Gastroesophageal sphincter (tissue), 3 donors: ENCODE measurements around the gene PPM1B.
"Not testable (repeated sequence)": the region's sequence is repeated elsewhere in the genome, so short reads cannot be mapped to it uniquely, and the experiment has no call there.

Experiments used
- EP300 ChIP-seq: sonication (generic); formaldehyde crosslinking; IDR thresholded peaks from one replicate; pipeline ENCODE4 v1.6.1; 2017; ENCODE audit warnings: antibody characterized with exemption, mild to moderate bottlenecking
- POLR2A ChIP-seq, 2 donors: fragments of 450-650 bp; IDR thresholded peaks; one replicate each; pipeline ENCODE4 v1.6.1; 2017; ENCODE audit warnings: antibody characterized with exemption in 2 of 2, mild to moderate bottlenecking in 2 of 2, moderate library complexity in 1 of 2
- POLR2AphosphoS5 ChIP-seq: sonication (generic); formaldehyde crosslinking; IDR thresholded peaks from one replicate; pipeline ENCODE4 v1.6.1; 2017; ENCODE audit warnings: antibody characterized with exemption
- TF ChIP-seq, protein P1 (sequence below), 4 experiments: fragments of 200-600 bp in 2 of 4; fragments of 450-650 bp in 2 of 4; sonication (generic) in 1 of 4; IDR thresholded peaks; one replicate each; pipeline ENCODE4 v1.5.1; 2017 to 2019; ENCODE audit warnings: antibody characterized with exemption in 4 of 4, mild to moderate bottlenecking in 2 of 4, moderate library complexity in 2 of 4

DNA sequence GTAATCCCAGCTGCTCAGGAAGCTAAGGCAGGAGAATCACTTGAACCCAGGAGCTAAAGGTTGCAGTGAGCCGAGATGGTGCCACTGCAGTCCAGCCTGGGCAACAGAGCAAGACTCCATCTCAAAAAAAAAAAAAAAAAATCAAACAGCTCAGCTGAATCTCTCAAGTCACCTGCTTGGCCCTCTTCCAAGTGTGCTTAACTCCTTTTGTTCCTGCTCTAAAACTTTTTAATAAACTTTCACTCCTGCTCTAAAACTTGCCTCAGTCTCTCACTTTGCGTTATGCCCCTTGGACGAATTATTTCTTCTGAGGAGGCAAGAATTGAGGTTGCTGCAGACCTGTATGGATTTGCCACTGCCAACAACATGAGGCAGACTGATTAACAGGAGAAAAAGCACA is 35.1 kb upstream of the PPM1B start:
- TF ChIP-seq EP300; POLR2A (IDR thresholded peaks at IDR 0.05); POLR2AphosphoS5: not testable (repeated sequence)
- TF ChIP-seq, protein P1, sequence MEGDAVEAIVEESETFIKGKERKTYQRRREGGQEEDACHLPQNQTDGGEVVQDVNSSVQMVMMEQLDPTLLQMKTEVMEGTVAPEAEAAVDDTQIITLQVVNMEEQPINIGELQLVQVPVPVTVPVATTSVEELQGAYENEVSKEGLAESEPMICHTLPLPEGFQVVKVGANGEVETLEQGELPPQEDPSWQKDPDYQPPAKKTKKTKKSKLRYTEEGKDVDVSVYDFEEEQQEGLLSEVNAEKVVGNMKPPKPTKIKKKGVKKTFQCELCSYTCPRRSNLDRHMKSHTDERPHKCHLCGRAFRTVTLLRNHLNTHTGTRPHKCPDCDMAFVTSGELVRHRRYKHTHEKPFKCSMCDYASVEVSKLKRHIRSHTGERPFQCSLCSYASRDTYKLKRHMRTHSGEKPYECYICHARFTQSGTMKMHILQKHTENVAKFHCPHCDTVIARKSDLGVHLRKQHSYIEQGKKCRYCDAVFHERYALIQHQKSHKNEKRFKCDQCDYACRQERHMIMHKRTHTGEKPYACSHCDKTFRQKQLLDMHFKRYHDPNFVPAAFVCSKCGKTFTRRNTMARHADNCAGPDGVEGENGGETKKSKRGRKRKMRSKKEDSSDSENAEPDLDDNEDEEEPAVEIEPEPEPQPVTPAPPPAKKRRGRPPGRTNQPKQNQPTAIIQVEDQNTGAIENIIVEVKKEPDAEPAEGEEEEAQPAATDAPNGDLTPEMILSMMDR (IDR thresholded peaks at IDR 0.05), result not testable (repeated sequence)
